GM23248 (cell line): ENCODE data around the gene PPFIA4. TPM values are rescaled to one million over a fixed set of nuclear protein-coding genes. Genes with fewer than 3 reads are reported as not detected.
"Not testable (repeated sequence)": the region's sequence is repeated elsewhere in the genome, so short reads cannot be mapped to it uniquely, and the experiment has no call there.

Experiments used
- DNase-seq: peaks from one replicate; pipeline ENCODE4 v3.0.0-alpha.2; 2015
- H2AFZ ChIP-seq: fragments of 200-600 bp; sonication (generic); 2 replicates; pipeline ENCODE4 v1.6.1; 2016; ENCODE audit warnings: antibody characterized with exemption
- H3F3A ChIP-seq: fragments of 200-600 bp; sonication (generic); 2 replicates; pipeline ENCODE4 v1.6.1; 2016; ENCODE audit warnings: mild to moderate bottlenecking, antibody characterized with exemption, mixed run types; ENCODE audit not compliant: insufficient read depth
- H3K27ac ChIP-seq: fragments of 200-600 bp; sonication (generic); 2 replicates; pipeline ENCODE4 v1.5.1; 2016; ENCODE audit warnings: mild to moderate bottlenecking
- H3K27me3 ChIP-seq: fragments of 200-600 bp; sonication (generic); replicated peaks from 2 replicates; pipeline ENCODE4 v1.6.1; 2016; ENCODE audit warnings: mild to moderate bottlenecking; ENCODE audit not compliant: insufficient read depth
- H3K36me3 ChIP-seq: fragments of 200-600 bp; sonication (generic); 2 replicates; pipeline ENCODE4 v1.6.1; 2016; ENCODE audit warnings: low read depth, mild to moderate bottlenecking
- H3K4me1 ChIP-seq: fragments of 200-600 bp; sonication (generic); 2 replicates; pipeline ENCODE4 v1.6.1; 2016; ENCODE audit warnings: mild to moderate bottlenecking; ENCODE audit not compliant: insufficient read depth
- H3K4me2 ChIP-seq: fragments of 200-600 bp; sonication (generic); one replicate; pipeline ENCODE4 v1.6.1; 2016; ENCODE audit warnings: mild to moderate bottlenecking; ENCODE audit not compliant: unreplicated experiment
- H3K4me3 ChIP-seq: fragments of 200-600 bp; sonication (generic); 2 replicates; pipeline ENCODE4 v1.5.1; 2016; ENCODE audit warnings: mild to moderate bottlenecking
- H3K79me2 ChIP-seq: fragments of 200-600 bp; sonication (generic); 2 replicates; pipeline ENCODE4 v1.6.1; 2016; ENCODE audit warnings: mild to moderate bottlenecking; ENCODE audit not compliant: insufficient read depth
- H3K9ac ChIP-seq: fragments of 200-600 bp; sonication (generic); 2 replicates; pipeline ENCODE4 v1.6.1; 2016; ENCODE audit warnings: mild to moderate bottlenecking
- H3K9me2 ChIP-seq: fragments of 200-600 bp; sonication (generic); 2 replicates; pipeline ENCODE4 v1.6.1; 2016; ENCODE audit warnings: mixed run types, mild to moderate bottlenecking, moderate library complexity; ENCODE audit not compliant: insufficient read depth
- H3K9me3 ChIP-seq: fragments of 200-600 bp; sonication (generic); one replicate; pipeline ENCODE4 v1.6.1; 2017; ENCODE audit warnings: low read depth
- H4K20me1 ChIP-seq: fragments of 200-600 bp; sonication (generic); 2 replicates; pipeline ENCODE4 v1.6.0; 2016; ENCODE audit not compliant: insufficient read depth
- EZH2 ChIP-seq: fragments of 200-600 bp; sonication (generic); IDR thresholded peaks from 2 replicates; pipeline ENCODE4 v1.6.1; 2018; ENCODE audit warnings: antibody characterized with exemption, mild to moderate bottlenecking; ENCODE audit not compliant: insufficient read depth, poor library complexity, severe bottlenecking
- EZH2phosphoT487 ChIP-seq: fragments of 200-600 bp; sonication (generic); IDR thresholded peaks from 2 replicates; pipeline ENCODE4 v1.6.1; 2018; ENCODE audit warnings: antibody characterized with exemption, moderate library complexity, mild to moderate bottlenecking, low read depth; ENCODE audit not compliant: insufficient read depth
- WGBS, 2 experiments: methylation state at CpG; one replicate each; pipeline ENCODE4 v1.1.6; 2015 to 2017; ENCODE audit warnings: low lambda C conversion rate in 2 of 2, low coverage in 1 of 2; ENCODE audit errors: missing lambda C conversion rate in 2 of 2; 5-methylcytosine and 5-hydroxymethylcytosine counted together
- in situ Hi-C: fragments of 300-500 bp; cut with MboI; formaldehyde crosslinking; loops from 2 replicates; pipeline ENCODE4 v1.15.0; 2020
- polyA plus RNA-seq: library from polyadenylated mRNA; unstranded; fragments of >200 nt; fragmentation: Nextera tagmentation; extraction: Ambion mirVana; gene quantifications from 2 replicates; pipeline ENCODE4 v1.2.1, GENCODE V29; 2016
- total RNA-seq: library from RNA; depleted of rRNA; stranded (reverse); fragments of >200 nt; shearing (Covaris generic); gene quantifications from 2 replicates; pipeline ENCODE4 v1.2.3, GENCODE V29; 2014

PPFIA4 gene
- total and polyA plus RNA-seq, 2 experiments from 2014 or later = 4.9 to 13.6 TPM

DNA sequence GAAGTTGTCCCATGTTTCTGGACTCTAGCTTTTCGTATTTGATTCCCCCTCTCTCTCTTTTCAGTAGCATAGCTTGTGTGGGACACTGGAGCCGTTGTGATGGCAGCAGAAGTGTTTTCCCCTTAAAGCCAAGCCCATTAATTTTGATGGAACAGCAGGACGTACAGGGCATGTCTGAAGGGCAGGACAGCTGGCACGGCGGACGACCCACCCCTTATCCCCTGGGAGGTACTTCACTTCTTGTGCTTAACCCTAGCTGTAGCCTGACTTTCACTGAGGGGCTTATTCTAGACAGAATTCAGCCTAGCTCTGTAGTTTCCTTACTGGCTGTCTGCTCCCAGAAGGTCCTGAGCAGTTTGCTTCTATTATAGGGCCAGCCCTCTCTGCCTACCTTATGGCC lies 8.6 kb upstream of the PPFIA4 start:
- peaks cover 17% of the 10 kb centered on the region; the same call in 1 of the 2 replicates for H3F3A ChIP-seq
- in situ Hi-C loops = no loop called here
- H3K9ac ChIP-seq = no peak overlapping the region
- H4K20me1 ChIP-seq = no peaks in the 10 kb centered on the region
- H3K27ac ChIP-seq = no peak overlapping the region
- WGBS, 2 experiments = 52 to 67% methylated on average over 6 of the region's 6 CpGs
- no peak for DNase-seq
- peaks cover 47% of the 10 kb centered on the region for H3K79me2 ChIP-seq
- H3K36me3 ChIP-seq = peaks cover 66% of the 10 kb centered on the region
- no peaks in the 10 kb centered on the region for H3K9me3 ChIP-seq
- no peak overlapping the region for H3K4me3 ChIP-seq
- no peak for TF ChIP-seq EZH2phosphoT487
- no peak for TF ChIP-seq EZH2
- H3K27me3 ChIP-seq = no peaks in the 10 kb centered on the region
- H2AFZ ChIP-seq = no peak overlapping the region
- H3K4me1 ChIP-seq = no peaks in the 10 kb centered on the region
- no peaks in the 10 kb centered on the region for H3K9me2 ChIP-seq
- no peak overlapping the region for H3K4me2 ChIP-seq

DNA sequence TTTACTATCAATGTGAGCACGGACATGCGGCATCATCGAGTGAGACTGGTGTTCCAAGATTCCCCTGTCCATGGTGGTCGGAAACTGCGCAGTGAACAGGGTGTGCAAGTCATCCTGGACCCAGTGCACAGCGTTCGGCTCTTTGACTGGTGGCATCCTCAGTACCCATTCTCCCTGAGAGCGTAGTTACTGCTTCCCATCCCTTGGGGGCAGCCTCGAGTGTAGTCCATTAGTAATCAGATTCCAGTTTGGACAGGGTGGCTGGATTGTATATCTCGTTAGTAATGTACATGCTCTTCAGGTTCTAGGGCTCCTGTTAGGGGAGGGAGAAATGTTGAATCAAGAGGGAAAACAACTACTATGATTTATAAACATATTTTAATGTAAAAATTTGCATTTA lies 3.4 kb upstream of the PPFIA4 start:
- H3K4me1 ChIP-seq, DNase-seq, H3K9me2 ChIP-seq, H3K9me3 ChIP-seq, H3K27me3 ChIP-seq, in situ Hi-C loops, H3K27ac ChIP-seq, H3K4me3 ChIP-seq, H3K4me2 ChIP-seq, H2AFZ ChIP-seq, H4K20me1 ChIP-seq, H3K9ac ChIP-seq: not testable (repeated sequence)
- Histone ChIP-seq H3K79me2 (peaks cover 12% of the 10 kb centered on the region; the same call in 1 of the 2 replicates), H3F3A (peaks cover 44% of the 10 kb centered on the region), H3K36me3 (peaks cover 53% of the 10 kb centered on the region)
- WGBS, 2 experiments = 97 to 100% methylated on average over 3 to 5 of the region's 10 CpGs

DNA sequence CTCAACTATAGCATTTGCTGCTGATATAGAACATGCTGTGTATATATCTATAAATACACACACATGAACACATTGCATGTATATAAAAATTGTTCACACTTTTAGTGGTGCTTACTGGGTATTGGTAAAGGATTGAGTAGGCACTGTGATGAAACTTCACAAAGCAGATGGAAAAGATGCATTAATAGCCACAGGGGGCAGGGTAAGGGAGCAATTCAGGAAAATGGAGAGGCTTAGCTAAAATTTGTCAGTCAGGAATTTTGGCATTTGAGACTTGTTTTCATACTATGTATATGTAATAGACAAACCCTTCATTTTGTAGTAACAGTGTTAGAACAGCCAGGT lies 633 bp upstream of the PPFIA4 start:
- peak overlapping the region; percentile 88 for H3K4me3 ChIP-seq
- no peaks in the 10 kb centered on the region for H3K9me2 ChIP-seq
- peaks cover 5% of the 10 kb centered on the region for H3K4me1 ChIP-seq
- H3K4me2 ChIP-seq = peak overlapping the region; percentile 64
- H3K36me3 ChIP-seq = peaks cover 31% of the 10 kb centered on the region
- DNase-seq = peak; percentile 42
- in situ Hi-C loops = no loop called here
- peak overlapping the region; percentile 97 for H2AFZ ChIP-seq
- peak overlapping the region; percentile 52 for H3K9ac ChIP-seq
- TF ChIP-seq EZH2phosphoT487 (no peak), EZH2 (no peak)
- H3K9me3 ChIP-seq = no peaks in the 10 kb centered on the region
- H3K27me3 ChIP-seq = no peaks in the 10 kb centered on the region
- peak overlapping the region; percentile 44 for H3K27ac ChIP-seq
- H3K79me2 ChIP-seq = peaks cover 15% of the 10 kb centered on the region; the same call in 1 of the 2 replicates
- peaks cover 38% of the 10 kb centered on the region for H3F3A ChIP-seq
- no peaks in the 10 kb centered on the region for H4K20me1 ChIP-seq

DNA sequence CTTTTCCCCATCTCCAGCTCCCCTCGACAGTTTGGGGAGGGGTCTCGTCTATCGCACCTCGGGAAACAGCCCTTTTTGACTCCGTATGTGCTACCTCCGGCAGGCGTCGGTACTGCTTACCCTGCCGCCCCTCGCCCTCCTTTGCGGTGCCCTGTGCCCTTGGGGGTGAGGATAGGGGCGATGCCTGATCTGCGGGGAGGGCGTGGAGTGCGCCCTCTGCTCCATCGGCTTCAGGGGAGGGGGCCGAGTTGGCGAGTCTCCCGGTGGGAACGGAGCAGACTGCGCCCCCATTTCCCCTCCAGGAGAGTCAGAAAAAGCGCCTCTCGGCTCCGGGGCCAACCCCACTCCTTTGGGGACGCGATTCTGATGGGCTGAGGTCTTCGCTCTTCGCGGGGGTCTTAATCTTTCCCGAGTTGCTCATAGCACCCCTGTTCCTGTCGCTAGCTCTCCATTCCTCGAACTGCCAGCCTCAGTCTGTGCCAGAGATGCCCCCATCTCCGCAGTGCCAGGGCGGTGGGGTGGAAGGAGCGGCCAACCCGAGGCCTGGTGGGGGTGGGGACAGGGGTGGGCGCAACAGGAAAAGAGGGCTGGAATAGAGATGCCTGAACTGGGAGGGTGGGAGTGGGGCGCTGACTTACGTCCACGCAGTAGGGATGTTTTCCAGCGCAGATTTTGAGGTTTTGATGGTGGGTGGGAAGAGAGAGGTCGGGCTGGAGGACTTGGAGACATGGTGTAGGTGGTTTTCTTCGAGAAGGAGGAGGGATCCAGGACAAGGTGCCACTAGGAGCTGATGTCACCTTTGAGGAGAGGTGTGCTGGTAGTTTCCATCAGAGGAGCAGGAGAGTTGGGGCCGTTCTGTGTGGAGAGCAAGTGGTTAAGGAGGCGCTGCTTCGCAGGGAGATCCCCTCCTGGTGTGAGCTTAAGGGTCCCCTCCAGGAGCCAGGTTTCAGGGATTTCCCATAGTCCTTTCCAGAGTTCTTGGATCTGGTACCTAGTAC lies 674 bp downstream of the PPFIA4 start:
- Histone ChIP-seq H3K27me3 (no peaks in the 10 kb centered on the region), H4K20me1 (no peaks in the 10 kb centered on the region), H3K4me3 (peak overlapping the region; percentile 88), H3K79me2 (peaks cover 24% of the 10 kb centered on the region; the same call in 1 of the 2 replicates), H3K4me2 (peak overlapping the region; percentile 83), H3F3A (peaks cover 30% of the 10 kb centered on the region), H3K9ac (peak overlapping the region; percentile 86), H3K36me3 (peaks cover 21% of the 10 kb centered on the region), H3K9me2 (no peaks in the 10 kb centered on the region), H2AFZ (peak overlapping the region; percentile 97), H3K9me3 (no peaks in the 10 kb centered on the region), H3K4me1 (peaks cover 5% of the 10 kb centered on the region), H3K27ac (no peak overlapping the region)
- no peak for TF ChIP-seq EZH2phosphoT487
- no peak for TF ChIP-seq EZH2
- in situ Hi-C loops = no loop called here
- no peak for DNase-seq
- WGBS, 2 experiments = 16 to 23% methylated on average over 36 to 41 of the region's 46 CpGs
